ENCODE measurements around the gene GFAP. TPM values are rescaled to one million over a fixed set of nuclear protein-coding genes. Genes with fewer than 3 reads are reported as not detected.

The GFAP gene
- total RNA-seq, 1 experiment from 2014 or later, result not detected

DNA sequence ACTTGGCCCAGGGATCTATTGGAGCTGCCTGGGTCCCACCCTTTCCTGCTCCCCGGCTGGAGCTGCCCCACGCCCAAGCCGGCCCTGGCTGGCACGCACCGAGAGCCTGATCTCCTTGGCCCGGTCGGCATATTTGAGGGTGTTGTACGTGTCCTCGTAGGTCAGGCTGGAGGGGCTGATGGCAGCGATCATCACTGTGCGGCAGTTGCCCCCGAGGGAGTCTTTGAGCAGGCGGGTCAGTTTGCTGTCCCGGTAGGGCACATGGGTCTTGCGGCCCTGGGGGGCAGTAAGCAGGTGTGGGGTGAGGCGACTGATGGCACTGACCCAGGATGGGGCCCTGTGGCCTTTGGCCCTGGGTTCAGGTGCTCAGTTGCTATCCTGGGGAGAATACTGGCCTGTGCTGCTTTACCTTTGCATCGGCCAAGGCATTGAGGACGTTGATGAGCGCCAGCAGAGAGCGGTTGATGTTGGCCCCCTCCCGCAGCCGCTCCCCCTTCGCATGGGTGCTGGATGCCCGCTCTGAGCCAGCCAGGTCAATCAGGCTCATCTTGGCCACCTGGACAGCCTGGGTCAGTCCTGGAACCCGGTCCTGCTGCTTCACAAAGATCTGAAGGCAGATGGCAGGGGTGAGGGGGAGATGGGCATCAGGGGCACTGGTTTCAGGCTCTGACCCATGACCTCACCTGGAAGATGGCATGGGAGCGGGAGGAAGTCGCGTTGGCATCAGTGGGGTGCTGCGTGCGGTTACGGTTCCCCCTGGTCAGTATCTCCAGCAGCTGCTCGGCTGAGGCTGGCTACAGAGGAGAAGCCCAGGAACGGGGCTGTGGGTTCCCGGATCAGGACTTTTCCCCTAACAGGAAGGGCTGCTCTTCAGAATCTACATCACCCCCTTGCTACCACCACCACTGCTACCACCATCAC lies 18.8 kb upstream of the GFAP start:
- H3K4me3 Mint-ChIP-seq (ENCODE audit: low read depth, unreplicated experiment), result no peak overlapping the region
- H3K4me1 Mint-ChIP-seq (ENCODE audit: low read depth, unreplicated experiment), result no peaks in the 10 kb centered on the region
- CTCF ChIA-PET, result interaction anchor here (0.7 kb wide), 1 partner anchor 105 kb away, joined by 3 read pairs; no protein-coding TSS in a partner anchor
- H3K9me3 Mint-ChIP-seq (ENCODE audit: low read depth, unreplicated experiment), result no peaks in the 10 kb centered on the region
- intact Hi-C loops (cut with micrococcal nuclease; ENCODE audit: unreplicated experiment), result no loop called here
- no peak for TF ChIP-seq CTCF (IDR thresholded peaks at IDR 0.05; ENCODE audit: unreplicated experiment)
- H3K27me3 Mint-ChIP-seq (ENCODE audit: unreplicated experiment), result no peaks in the 10 kb centered on the region
- peaks cover 24% of the 10 kb centered on the region for H3K36me3 Mint-ChIP-seq (ENCODE audit: insufficient read depth, unreplicated experiment)
- DNase-seq, result no peak
- H3K27ac Mint-ChIP-seq (ENCODE audit: unreplicated experiment), result no peak overlapping the region
- BruUV-seq (replicated peaks), result no TSS peak

DNA sequence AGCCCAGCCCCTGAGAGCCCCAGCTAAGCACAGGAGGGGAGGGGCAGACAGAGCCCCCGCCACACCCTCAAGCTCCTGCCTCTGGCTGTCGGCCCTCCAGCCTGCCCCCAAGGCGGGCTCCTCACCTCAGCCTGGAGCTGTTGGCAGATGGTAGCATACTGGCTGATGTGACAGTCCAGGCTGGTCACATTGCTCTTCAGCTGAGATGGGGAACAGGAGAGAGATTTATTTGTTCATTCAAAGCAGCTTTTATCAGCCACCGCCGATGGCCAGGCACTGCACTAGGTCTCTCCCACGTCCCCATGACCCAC lies 17.4 kb upstream of the GFAP start:
- CTCF ChIA-PET, result interaction anchor here (0.5 to 1.5 kb wide), 2 partner anchors 12 to 269 kb away, joined by 4 to 5 read pairs; no protein-coding TSS in a partner anchor
- Mint-ChIP-seq H3K27me3 (ENCODE audit: unreplicated experiment) (no peaks in the 10 kb centered on the region), H3K4me3 (ENCODE audit: low read depth, unreplicated experiment) (no peak overlapping the region), H3K9me3 (ENCODE audit: low read depth, unreplicated experiment) (no peaks in the 10 kb centered on the region), H3K36me3 (ENCODE audit: insufficient read depth, unreplicated experiment) (peaks cover 16% of the 10 kb centered on the region), H3K27ac (ENCODE audit: unreplicated experiment) (no peak overlapping the region), H3K4me1 (ENCODE audit: low read depth, unreplicated experiment) (no peaks in the 10 kb centered on the region)
- no peak for DNase-seq
- TF ChIP-seq CTCF (IDR thresholded peaks at IDR 0.05; ENCODE audit: unreplicated experiment), result no peak
- intact Hi-C loops (cut with micrococcal nuclease; ENCODE audit: unreplicated experiment), result no loop called here
- no TSS peak for BruUV-seq (replicated peaks)

DNA sequence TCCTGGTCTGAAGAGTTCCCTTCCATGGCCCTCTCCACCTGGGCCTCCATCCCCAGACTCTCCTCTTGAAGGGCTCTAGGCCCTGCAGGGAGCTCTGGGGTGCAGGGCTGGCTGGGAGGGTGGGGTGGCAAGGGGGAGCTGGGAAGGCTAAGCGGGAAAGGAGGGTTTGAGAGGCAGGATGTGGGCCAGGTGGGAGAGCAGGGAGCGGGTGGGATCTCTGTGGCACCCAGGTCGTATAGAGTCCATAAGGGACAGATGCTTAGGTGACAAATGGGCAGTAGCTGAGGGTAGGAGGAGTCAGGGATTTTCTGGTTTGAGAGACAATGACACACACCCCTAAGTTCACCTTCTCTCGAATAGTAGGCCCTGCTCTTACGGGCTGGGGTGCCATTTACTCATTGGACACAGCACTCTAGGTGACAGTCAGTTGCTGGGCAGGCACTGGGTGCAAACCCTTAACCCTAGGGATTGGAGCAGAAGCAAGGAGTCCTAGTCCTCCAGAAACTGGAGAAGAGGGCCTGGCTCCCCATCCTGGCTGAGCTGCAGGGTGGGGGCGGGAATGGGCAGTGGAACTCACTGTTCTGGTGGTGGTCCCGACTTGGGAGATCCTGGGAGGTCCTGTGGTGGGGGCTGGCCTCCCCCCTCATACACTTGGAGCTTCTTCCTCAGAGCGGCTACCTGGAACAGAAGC lies 16.9 kb upstream of the GFAP start:
- CTCF ChIA-PET, result interaction anchor here (0.5 to 1.5 kb wide), 2 partner anchors 12 to 269 kb away, joined by 4 to 5 read pairs; no protein-coding TSS in a partner anchor
- BruUV-seq (replicated peaks), result no TSS peak
- intact Hi-C loops (cut with micrococcal nuclease; ENCODE audit: unreplicated experiment), result no loop called here

DNA sequence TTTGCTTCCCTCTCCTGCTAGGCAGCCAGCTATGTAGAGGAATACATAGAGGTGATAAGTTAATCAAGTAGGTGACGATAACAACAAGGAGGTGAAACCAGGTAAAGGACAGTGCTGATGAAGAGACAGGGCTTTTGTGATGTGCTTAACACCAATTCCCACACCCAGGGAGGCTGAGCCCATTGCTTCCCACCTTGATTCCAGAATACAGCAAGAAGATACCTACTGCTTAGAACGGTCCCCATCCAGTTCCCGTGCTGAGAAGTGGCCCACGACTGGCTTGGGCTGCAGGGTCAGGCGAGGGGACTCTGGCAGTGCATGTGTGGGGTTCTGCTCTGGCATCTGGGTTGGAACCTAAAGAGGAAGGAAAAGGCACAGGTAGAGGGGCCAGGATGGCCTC lies 16.1 kb upstream of the GFAP start:
- Mint-ChIP-seq H3K4me1 (ENCODE audit: low read depth, unreplicated experiment) (no peaks in the 10 kb centered on the region), H3K9me3 (ENCODE audit: low read depth, unreplicated experiment) (no peaks in the 10 kb centered on the region), H3K36me3 (ENCODE audit: insufficient read depth, unreplicated experiment) (peaks cover 15% of the 10 kb centered on the region), H3K27me3 (ENCODE audit: unreplicated experiment) (no peaks in the 10 kb centered on the region), H3K27ac (ENCODE audit: unreplicated experiment) (no peak overlapping the region), H3K4me3 (ENCODE audit: low read depth, unreplicated experiment) (no peak overlapping the region)
- intact Hi-C loops (cut with micrococcal nuclease; ENCODE audit: unreplicated experiment), result no loop called here
- BruUV-seq (replicated peaks), result no TSS peak
- CTCF ChIA-PET, result interaction anchor here (0.6 to 1.5 kb wide), 4 partner anchors 10 to 449 kb away, joined by 3 to 5 read pairs (median 4); no protein-coding TSS in a partner anchor
- TF ChIP-seq CTCF (IDR thresholded peaks at IDR 0.05; ENCODE audit: unreplicated experiment), result no peak
- no peak for DNase-seq

More for the DNA sequence above, 16.9 kb upstream of the GFAP start:
- Mint-ChIP-seq H3K27ac (ENCODE audit: unreplicated experiment) (no peak overlapping the region), H3K27me3 (ENCODE audit: unreplicated experiment) (no peaks in the 10 kb centered on the region), H3K4me3 (ENCODE audit: low read depth, unreplicated experiment) (no peak overlapping the region), H3K4me1 (ENCODE audit: low read depth, unreplicated experiment) (no peaks in the 10 kb centered on the region), H3K36me3 (ENCODE audit: insufficient read depth, unreplicated experiment) (peaks cover 16% of the 10 kb centered on the region), H3K9me3 (ENCODE audit: low read depth, unreplicated experiment) (no peaks in the 10 kb centered on the region)
- DNase-seq, result no peak
- TF ChIP-seq CTCF (IDR thresholded peaks at IDR 0.05; ENCODE audit: unreplicated experiment), result no peak
